ENCODE measurements around the gene MIA3.
A peak's percentile ranks its signal among the peaks of the same experiment; 100 is the strongest.

Gene MIA3

DNA sequence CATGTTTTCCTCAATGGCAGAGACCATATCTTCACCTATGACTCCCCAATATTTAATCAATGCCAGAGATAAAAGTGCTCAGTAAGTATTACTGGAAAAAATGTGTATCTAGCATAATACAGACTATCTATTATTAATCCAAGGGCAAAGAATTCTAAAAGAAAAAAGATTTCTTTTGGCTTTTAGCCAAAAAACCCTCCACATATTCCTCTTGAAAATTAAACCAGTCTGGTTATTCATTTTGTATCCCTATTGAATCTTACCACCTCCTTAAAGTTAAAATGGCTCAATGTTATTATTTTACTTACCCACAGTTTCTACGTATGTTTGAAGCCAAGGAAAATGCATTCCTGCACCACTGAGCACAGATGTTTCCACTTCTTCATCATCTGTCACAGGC is 29.8 kb upstream of the MIA3 start:
- TF ChIP-seq CTCF (conservative IDR thresholded peaks at IDR 0.05) (no peak), ZFX (IDR thresholded peaks at IDR 0.05) (no peak)
- H3K27ac ChIP-seq: no peak overlapping the region

GRCh38 chr1:222589462-222590302 is 28.2 kb upstream of the MIA3 start, which contains the start of gene TAF1A:
Gene TAF1A, minus strand, starts transcription at chr1:222589933.
- H3K27ac ChIP-seq: peak within 1 kb of the TSS; percentile 85
- TF ChIP-seq CTCF (conservative IDR thresholded peaks at IDR 0.05) (no peak), ZFX (IDR thresholded peaks at IDR 0.05) (no peak)

DNA sequence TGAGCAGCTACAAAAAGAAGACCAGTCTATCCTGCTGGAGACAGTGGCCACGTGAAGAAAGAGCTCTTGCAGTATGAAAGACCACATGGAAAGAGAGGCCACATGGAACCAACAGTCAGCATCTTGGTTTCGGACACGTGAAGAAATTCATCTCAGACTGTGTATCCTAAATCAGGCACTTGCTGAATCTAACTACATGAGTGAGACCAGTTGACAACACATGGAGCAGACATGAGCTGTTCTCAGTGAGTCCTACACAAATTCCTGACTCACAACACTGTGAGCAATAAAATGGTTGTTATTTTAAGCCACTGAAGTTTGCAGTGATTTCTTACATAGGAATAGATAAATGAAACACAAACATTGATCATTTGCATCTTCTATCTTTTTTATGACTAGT is 25.7 kb upstream of the MIA3 start:
- no peak overlapping the region for H3K27ac ChIP-seq
- TF ChIP-seq CTCF (conservative IDR thresholded peaks at IDR 0.05) (no peak), ZFX (IDR thresholded peaks at IDR 0.05) (no peak)

GRCh38 chr1:222594789-222595188 is 23.1 kb upstream of the MIA3 start:
- H3K27ac ChIP-seq: no peak overlapping the region
- TF ChIP-seq ZFX (IDR thresholded peaks at IDR 0.05) (no peak), CTCF (conservative IDR thresholded peaks at IDR 0.05) (no peak)

- TF ChIP-seq CTCF (conservative IDR thresholded peaks at IDR 0.05): no peak
- TF ChIP-seq ZFX (IDR thresholded peaks at IDR 0.05): no peak
- no peak overlapping the region for H3K27ac ChIP-seq
Observed at GRCh38 chr1:222596696-222597095, 21.2 kb upstream of the MIA3 start.

DNA sequence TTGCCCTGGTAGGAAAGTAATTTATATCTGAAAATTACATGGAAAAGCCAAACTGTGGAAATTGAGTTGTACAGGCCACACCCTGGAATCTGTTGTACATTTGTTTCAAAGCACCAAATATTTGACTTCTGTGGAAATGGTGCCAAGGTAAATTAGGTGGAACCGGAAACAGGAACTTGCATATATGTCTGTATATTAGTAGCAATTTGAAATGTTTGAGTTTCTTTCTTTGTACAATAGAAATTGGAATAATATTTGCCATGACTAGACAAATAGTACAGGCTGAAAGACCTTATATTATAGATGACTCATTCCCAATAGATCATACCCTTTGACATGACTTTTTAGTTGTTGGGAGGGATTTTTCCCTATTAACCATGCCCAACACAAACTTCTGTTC is 17.6 kb upstream of the MIA3 start:
- peak overlapping the region; percentile 99 for H3K27ac ChIP-seq
- TF ChIP-seq ZFX (IDR thresholded peaks at IDR 0.05): no peak
- TF ChIP-seq CTCF (conservative IDR thresholded peaks at IDR 0.05): no peak

- peak overlapping the region; percentile 99 for H3K27ac ChIP-seq
- TF ChIP-seq ZFX (IDR thresholded peaks at IDR 0.05) (no peak), CTCF (conservative IDR thresholded peaks at IDR 0.05) (no peak)
Observed at GRCh38 chr1:222601257-222601656, 16.6 kb upstream of the MIA3 start.

Measured in C4-2B (cell line).